PC-3 (cell line): ENCODE data around the gene MN1.
"Not testable (repeated sequence)": the region's sequence is repeated elsewhere in the genome, so short reads cannot be mapped to it uniquely, and the experiment has no call there.

Source experiments
- CTCF ChIP-seq: fragments of 300-600 bp; sonication (generic); conservative IDR thresholded peaks from 2 replicates; pipeline ENCODE4 v1.5.1; 2017; ENCODE audit warnings: antibody characterized with exemption, low read depth, mild to moderate bottlenecking, low read length
- EZH2 ChIP-seq: fragments of 300-600 bp; sonication (generic); IDR thresholded peaks from one replicate; pipeline ENCODE4 v1.6.1; 2017; ENCODE audit warnings: antibody characterized with exemption, mild to moderate bottlenecking, low read length; ENCODE audit not compliant: unreplicated experiment
- EZH2phosphoT487 ChIP-seq: fragments of 300-600 bp; sonication (generic); IDR thresholded peaks from 2 replicates; pipeline ENCODE4 v1.6.1; 2018; ENCODE audit warnings: mild to moderate bottlenecking, antibody characterized with exemption, low read length, borderline replicate concordance

DNA sequence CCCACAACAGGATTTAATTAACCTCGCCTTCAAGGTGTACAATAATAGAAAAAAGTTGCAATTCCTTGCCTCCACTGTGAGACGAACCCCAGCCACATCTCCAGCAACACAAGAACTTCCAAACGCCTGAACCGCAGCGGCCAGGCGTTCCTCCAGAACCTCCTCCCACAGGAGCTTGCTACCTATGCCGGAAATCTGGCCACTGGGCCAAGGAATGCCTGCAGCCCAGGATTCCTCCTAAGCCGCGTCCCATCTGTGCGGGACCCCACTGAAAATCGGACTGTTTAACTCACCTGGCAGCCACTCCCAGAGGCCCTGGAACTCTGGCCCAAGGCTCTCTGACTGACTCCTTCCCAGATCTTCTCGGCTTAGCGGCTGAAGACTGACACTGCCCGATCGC, 57.5 kb downstream of the MN1 start:
- not testable (repeated sequence) for TF ChIP-seq CTCF, EZH2phosphoT487, EZH2
